Caco-2 (cell line): ENCODE measurements around the gene NPAS2. TPM values are rescaled to one million over a fixed set of nuclear protein-coding genes. Genes with fewer than 3 reads are reported as not detected.

Experiments used
- BruUV-seq: library from RNA; stranded (reverse); fragments of 400-500 nt; replicated peaks from 2 replicates; lab custom pipeline; 2021; lab: Mats Ljungman, UMichigan
- CTCF ChIA-PET: fragments of 300-600 bp; sonication (Branson Sonifier 250); formaldehyde crosslinking; loops from one replicate; lab custom pipeline; 2022; ENCODE audit warnings: antibody characterized with exemption; lab: Charles Lee
- POLR2A ChIA-PET: fragments of 300-600 bp; sonication (Branson Sonifier 250); formaldehyde crosslinking; loops from one replicate; lab custom pipeline; 2022; ENCODE audit warnings: antibody characterized with exemption; lab: Charles Lee
- DNase-seq, 2 experiments: peaks; one replicate each; pipeline versions ENCODE4 v3.0.0 to v3.0.0-alpha.2; 2020 to 2022
- H3K27me3 ChIP-seq: replicated peaks from 2 replicates; pipeline ENCODE4 v1.6.0; 2011; ENCODE audit warnings: low read length; ENCODE audit not compliant: control insufficient read depth, insufficient read depth
- H3K36me3 ChIP-seq: 2 replicates; pipeline ENCODE4 v1.5.1; 2011; ENCODE audit warnings: low read length; ENCODE audit not compliant: control insufficient read depth, insufficient read depth
- H3K4me1 ChIP-seq: fragments of 250-450 bp; sonication (Bioruptor Pico); 2 replicates; pipeline ENCODE4 v1.5.1; 2020; ENCODE audit warnings: mild to moderate bottlenecking
- H3K4me3 ChIP-seq: 2 replicates; pipeline ENCODE4 v1.5.1; 2011; ENCODE audit warnings: low read depth, mild to moderate bottlenecking, control low read depth, low read length
- H3K9me3 ChIP-seq: fragments of 250-450 bp; sonication (Bioruptor Pico); 2 replicates; pipeline ENCODE4 v1.5.1; 2020; ENCODE audit warnings: mild to moderate bottlenecking, moderate library complexity
- H3K27ac Mint-ChIP-seq: one replicate; pipeline ENCODE4 v1.8.0; 2022; ENCODE audit warnings: mixed read lengths; ENCODE audit not compliant: unreplicated experiment
- H3K27me3 Mint-ChIP-seq: one replicate; pipeline ENCODE4 v1.8.0; 2022; ENCODE audit warnings: mixed read lengths; ENCODE audit not compliant: insufficient read depth, unreplicated experiment
- H3K36me3 Mint-ChIP-seq: one replicate; pipeline ENCODE4 v1.8.0; 2022; ENCODE audit warnings: mild to moderate bottlenecking, mixed read lengths; ENCODE audit not compliant: insufficient read depth, unreplicated experiment
- H3K4me1 Mint-ChIP-seq: one replicate; pipeline ENCODE4 v1.8.0; 2022; ENCODE audit warnings: low read depth, mixed read lengths; ENCODE audit not compliant: unreplicated experiment
- H3K4me3 Mint-ChIP-seq: one replicate; pipeline ENCODE4 v1.8.0; 2022; ENCODE audit warnings: mild to moderate bottlenecking, moderate library complexity, mixed read lengths; ENCODE audit not compliant: unreplicated experiment
- H3K9me3 Mint-ChIP-seq: one replicate; pipeline ENCODE4 v1.8.0; 2022; ENCODE audit warnings: mixed read lengths; ENCODE audit not compliant: unreplicated experiment
- intact Hi-C: fragments of 100-400 bp; cut with micrococcal nuclease; formaldehyde crosslinking; loops from one replicate; pipeline ENCODE4 v1.10.0; 2022; ENCODE audit not compliant: unreplicated experiment
- total RNA-seq: library from RNA; stranded (reverse); gene quantifications from 2 replicates; pipeline ENCODE4 v1.2.3, GENCODE V29; 2022
- TF ChIP-seq, protein P1 (sequence below), 2 experiments: fragments of 200-600 bp in 1 of 2; IDR thresholded peaks; 1 replicate in 1 of 2; 2 replicates in 1 of 2; pipeline versions ENCODE4 v1.5.1 to v1.8.0; 2011 to 2022; ENCODE audit warnings: antibody characterized with exemption in 1 of 2, control low read depth in 1 of 2, inconsistent platforms in 1 of 2, low read depth in 1 of 2, low read length in 1 of 2, mild to moderate bottlenecking in 1 of 2, moderate library complexity in 1 of 2; ENCODE audit not compliant: insufficient read depth in 1 of 2, severe bottlenecking in 1 of 2, unreplicated experiment in 1 of 2

Gene NPAS2
- total RNA-seq, 1 experiment from 2014 or later, result 2.8 TPM

DNA sequence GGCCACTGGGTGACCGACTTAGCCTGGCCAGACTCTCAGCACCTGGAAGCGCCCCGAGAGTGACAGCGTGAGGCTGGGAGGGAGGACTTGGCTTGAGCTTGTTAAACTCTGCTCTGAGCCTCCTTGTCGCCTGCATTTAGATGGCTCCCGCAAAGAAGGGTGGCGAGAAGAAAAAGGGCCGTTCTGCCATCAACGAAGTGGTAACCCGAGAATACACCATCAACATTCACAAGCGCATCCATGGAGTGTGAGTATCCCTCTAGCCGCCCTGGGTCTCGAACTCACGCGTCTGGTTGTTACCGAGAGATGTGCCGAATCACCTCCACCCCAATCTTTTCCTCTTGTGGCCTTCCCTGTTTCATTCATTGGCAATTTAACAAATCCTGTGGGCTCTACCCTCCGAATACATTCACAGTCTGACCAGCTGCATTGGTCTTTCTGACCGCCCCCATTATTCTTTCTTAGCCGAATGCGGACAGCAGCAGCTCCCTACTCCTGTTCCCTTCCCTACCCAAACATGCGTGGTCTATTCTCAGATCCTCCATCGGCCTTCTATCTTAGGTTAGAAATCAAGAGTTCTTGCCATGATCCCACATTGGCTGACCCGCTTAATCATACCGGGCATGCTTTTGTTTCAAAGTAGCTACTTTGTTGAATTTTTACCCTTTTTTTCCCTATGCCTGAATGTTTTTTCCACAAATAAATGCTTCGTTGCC is 182.8 kb downstream of the NPAS2 start:
- intact Hi-C loops, result no loop called here
- H3K27ac Mint-ChIP-seq, result peak overlapping the region; percentile 98
- no peaks in the 10 kb centered on the region for H3K27me3 Mint-ChIP-seq
- BruUV-seq, result TSS peak; percentile 58
- H3K9me3 Mint-ChIP-seq, result no peaks in the 10 kb centered on the region
- peaks cover 13% of the 10 kb centered on the region for H3K36me3 ChIP-seq
- H3K4me1 ChIP-seq, result peaks cover 13% of the 10 kb centered on the region
- TF ChIP-seq, protein P1, sequence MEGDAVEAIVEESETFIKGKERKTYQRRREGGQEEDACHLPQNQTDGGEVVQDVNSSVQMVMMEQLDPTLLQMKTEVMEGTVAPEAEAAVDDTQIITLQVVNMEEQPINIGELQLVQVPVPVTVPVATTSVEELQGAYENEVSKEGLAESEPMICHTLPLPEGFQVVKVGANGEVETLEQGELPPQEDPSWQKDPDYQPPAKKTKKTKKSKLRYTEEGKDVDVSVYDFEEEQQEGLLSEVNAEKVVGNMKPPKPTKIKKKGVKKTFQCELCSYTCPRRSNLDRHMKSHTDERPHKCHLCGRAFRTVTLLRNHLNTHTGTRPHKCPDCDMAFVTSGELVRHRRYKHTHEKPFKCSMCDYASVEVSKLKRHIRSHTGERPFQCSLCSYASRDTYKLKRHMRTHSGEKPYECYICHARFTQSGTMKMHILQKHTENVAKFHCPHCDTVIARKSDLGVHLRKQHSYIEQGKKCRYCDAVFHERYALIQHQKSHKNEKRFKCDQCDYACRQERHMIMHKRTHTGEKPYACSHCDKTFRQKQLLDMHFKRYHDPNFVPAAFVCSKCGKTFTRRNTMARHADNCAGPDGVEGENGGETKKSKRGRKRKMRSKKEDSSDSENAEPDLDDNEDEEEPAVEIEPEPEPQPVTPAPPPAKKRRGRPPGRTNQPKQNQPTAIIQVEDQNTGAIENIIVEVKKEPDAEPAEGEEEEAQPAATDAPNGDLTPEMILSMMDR (IDR thresholded peaks at IDR 0.05; ENCODE audit: insufficient read depth in 1 of 2, low read depth in 1 of 2, low read length in 1 of 2, severe bottlenecking in 1 of 2, unreplicated experiment in 1 of 2), result no peak
- peaks cover 28% of the 10 kb centered on the region for H3K4me1 Mint-ChIP-seq
- ChIA-PET CTCF (interaction anchor here (0.5 to 1.0 kb wide), 2 partner anchors 179 to 202 kb away, joined by 3 to 4 read pairs; no protein-coding TSS in a partner anchor), POLR2A (interaction anchor here (0.7 to 1.9 kb wide), 6 partner anchors 62 to 440 kb away, joined by 3 to 12 read pairs (median 3); partner anchors contain the start of genes PDCL3 and TBC1D8)
- H3K4me3 ChIP-seq, result peak overlapping the region; percentile 74
- H3K9me3 ChIP-seq, result no peaks in the 10 kb centered on the region
- H3K27me3 ChIP-seq, result no peaks in the 10 kb centered on the region
- H3K36me3 Mint-ChIP-seq, result peaks cover 60% of the 10 kb centered on the region
- DNase-seq, result no peak
- H3K4me3 Mint-ChIP-seq, result peak overlapping the region; percentile 99

DNA sequence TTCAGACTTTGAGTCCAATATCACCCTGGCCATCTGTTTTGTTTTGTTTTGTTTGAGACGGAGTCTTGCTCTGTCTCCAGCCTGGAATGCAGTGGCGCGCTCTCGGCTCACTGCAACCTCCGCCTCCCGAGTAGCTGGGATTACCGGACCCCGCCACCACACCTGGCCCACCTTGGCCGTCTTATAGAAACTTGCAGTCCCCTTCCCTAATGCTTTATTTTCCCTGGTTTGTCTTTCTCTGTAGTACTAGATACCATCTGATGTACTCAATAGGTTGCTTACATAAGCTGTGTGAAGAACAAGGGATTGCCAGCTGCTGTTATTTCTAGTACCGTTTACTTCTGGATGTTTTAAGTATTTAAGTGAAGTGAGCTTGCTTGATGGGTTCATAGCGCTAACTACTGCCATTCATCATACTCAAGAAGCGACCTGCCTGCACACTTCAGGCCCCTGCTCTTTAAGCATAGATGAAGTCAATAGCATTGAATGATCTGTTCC is 183.4 kb downstream of the NPAS2 start:
- no peaks in the 10 kb centered on the region for H3K9me3 ChIP-seq
- H3K36me3 Mint-ChIP-seq, result peaks cover 67% of the 10 kb centered on the region
- H3K9me3 Mint-ChIP-seq, result no peaks in the 10 kb centered on the region
- no TSS peak for BruUV-seq
- H3K27ac Mint-ChIP-seq, result peak overlapping the region; percentile 98
- H3K27me3 ChIP-seq, result no peaks in the 10 kb centered on the region
- intact Hi-C loops, result no loop called here
- peaks cover 16% of the 10 kb centered on the region for H3K36me3 ChIP-seq
- H3K4me3 ChIP-seq, result peak overlapping the region; percentile 74
- peaks cover 28% of the 10 kb centered on the region for H3K4me1 Mint-ChIP-seq
- peak in 1 of 2 experiments; percentile 28 for DNase-seq
- H3K27me3 Mint-ChIP-seq, result no peaks in the 10 kb centered on the region
- H3K4me3 Mint-ChIP-seq, result peak overlapping the region; percentile 99
- POLR2A ChIA-PET, result interaction anchor here (0.7 to 1.9 kb wide), 2 partner anchors 148 to 440 kb away, joined by 3 to 12 read pairs; partner anchors contain the start of genes PDCL3 and TBC1D8
- peaks cover 13% of the 10 kb centered on the region for H3K4me1 ChIP-seq
- CTCF ChIA-PET, result no interaction called here
- TF ChIP-seq, protein P1 (IDR thresholded peaks at IDR 0.05; ENCODE audit: insufficient read depth in 1 of 2, low read depth in 1 of 2, low read length in 1 of 2, severe bottlenecking in 1 of 2, unreplicated experiment in 1 of 2), result no peak

DNA sequence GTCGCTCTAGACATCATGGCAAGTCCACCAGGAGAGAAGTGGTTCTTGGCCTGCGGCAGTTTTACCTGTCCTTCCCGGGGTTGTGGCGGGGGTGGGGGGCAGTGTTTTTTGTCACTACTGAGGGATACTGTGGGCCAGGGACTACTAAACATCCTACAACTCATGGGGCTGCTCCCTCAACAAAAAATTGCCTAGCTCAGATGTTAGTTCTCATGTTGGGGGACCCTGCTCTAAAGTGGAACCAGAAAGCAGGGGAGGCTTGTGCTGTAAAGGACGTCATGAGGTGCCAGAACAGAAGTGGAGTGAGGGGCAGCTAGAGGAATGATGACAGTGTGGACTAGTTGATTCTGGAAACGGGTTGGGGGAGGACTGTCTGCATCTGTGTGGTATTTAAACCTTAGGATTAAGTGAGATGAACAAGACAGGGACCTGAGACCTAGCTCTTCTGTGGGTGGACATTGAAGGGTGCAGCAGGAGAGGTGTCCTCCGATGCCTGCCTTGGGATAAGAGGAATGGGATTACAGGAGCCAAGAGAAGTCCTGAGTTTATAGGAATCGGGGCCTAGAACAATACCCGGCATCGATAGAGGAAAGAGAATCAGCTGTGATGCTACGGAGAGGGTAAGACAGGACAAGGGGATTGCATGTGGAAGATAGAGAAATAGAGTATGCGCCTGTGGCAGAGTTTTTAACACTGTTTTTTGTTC is 184.8 kb downstream of the NPAS2 start:
- Histone ChIP-seq H3K36me3 (peaks cover 16% of the 10 kb centered on the region), H3K4me1 (peaks cover 13% of the 10 kb centered on the region), H3K4me3 (no peak overlapping the region), H3K9me3 (no peaks in the 10 kb centered on the region), H3K27me3 (no peaks in the 10 kb centered on the region)
- TF ChIP-seq, protein P1 (IDR thresholded peaks at IDR 0.05; ENCODE audit: insufficient read depth in 1 of 2, low read depth in 1 of 2, low read length in 1 of 2, severe bottlenecking in 1 of 2, unreplicated experiment in 1 of 2), result no peak
- H3K4me1 Mint-ChIP-seq, result peaks cover 28% of the 10 kb centered on the region
- H3K27ac Mint-ChIP-seq, result peak overlapping the region; percentile 98
- no TSS peak for BruUV-seq
- ChIA-PET CTCF (no interaction called here), POLR2A (no interaction called here)
- peak overlapping the region; percentile 99 for H3K4me3 Mint-ChIP-seq
- no peak for DNase-seq
- H3K36me3 Mint-ChIP-seq, result peaks cover 81% of the 10 kb centered on the region
- H3K27me3 Mint-ChIP-seq, result no peaks in the 10 kb centered on the region
- no peaks in the 10 kb centered on the region for H3K9me3 Mint-ChIP-seq
- intact Hi-C loops, result no loop called here
